Left forelimb (tissue), 1 donor: ENCODE measurements around the gene RGS19.

Experiments
- DNase-seq: peaks from one replicate; pipeline ENCODE4 v3.0.0-alpha.2; 2018; ENCODE audit warnings: low spot score

The RGS19 gene

DNA sequence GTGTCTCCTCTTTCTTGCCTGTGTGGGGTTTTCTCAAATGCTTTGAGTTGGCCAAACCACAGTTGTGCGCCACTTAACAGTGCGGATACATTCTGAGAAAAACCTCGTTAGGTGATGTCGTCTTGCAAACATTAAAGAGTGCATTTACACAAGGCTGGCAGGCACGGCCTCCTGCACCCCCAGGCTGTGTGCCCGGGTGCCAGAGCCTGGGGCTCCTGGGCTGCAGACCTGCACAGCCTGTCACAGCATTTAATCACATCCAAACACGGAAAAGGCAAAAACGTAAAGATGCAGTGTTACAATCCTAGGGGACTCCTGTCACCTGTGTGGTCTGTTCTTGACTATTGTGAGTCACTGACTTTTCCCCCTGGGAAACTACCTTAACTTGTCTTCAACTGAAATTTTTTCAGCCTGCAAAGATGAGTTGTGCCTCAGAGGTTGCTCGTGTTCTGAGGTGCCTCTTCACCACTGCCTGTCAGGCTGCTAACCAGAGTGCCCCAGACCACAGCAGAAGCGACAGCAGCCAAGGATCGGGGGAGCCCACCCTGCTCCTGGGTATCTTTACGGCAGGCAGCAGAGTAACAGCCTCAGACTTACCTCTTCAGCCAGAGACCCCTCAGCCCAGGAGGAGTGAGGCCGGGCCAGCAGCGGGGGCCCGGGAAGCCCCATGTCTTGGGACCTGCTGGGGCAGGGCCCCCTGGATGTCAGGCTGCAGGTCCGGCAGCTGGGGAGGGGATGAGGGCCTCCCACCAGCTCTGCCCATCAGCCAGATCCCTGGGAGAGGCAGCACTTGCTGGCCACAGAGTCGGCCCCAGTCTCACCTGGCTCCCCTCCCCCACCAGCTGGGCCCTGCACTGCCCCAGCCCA, 44.0 kb downstream of the RGS19 start:
- DNase-seq: no peak

DNA sequence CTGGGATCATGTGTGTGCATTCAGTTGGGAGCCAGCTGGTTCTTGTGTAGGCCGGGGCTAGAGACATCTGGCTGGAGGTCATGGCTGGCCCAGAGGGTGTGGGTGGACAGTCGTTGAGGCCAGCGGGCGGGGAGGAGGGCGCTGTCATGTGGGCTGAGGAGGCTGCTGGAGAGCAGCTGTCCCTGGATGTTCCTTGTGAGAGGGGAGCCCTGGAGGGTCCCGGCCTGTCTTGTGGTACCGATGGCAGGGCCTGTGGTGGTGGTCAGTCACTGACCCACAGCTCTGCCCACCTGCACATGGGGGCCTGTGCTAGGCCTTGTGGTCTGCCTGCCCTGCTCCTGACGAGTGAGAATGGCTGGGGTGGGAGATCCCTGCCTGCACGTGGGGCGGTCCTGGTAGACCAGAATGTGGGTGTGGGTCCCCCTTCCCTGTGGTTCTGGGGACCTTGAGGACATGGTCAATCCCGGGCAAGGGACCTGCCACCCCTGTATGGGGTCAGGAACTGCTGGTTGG, 45.3 kb downstream of the RGS19 start:
- no peak for DNase-seq

DNA sequence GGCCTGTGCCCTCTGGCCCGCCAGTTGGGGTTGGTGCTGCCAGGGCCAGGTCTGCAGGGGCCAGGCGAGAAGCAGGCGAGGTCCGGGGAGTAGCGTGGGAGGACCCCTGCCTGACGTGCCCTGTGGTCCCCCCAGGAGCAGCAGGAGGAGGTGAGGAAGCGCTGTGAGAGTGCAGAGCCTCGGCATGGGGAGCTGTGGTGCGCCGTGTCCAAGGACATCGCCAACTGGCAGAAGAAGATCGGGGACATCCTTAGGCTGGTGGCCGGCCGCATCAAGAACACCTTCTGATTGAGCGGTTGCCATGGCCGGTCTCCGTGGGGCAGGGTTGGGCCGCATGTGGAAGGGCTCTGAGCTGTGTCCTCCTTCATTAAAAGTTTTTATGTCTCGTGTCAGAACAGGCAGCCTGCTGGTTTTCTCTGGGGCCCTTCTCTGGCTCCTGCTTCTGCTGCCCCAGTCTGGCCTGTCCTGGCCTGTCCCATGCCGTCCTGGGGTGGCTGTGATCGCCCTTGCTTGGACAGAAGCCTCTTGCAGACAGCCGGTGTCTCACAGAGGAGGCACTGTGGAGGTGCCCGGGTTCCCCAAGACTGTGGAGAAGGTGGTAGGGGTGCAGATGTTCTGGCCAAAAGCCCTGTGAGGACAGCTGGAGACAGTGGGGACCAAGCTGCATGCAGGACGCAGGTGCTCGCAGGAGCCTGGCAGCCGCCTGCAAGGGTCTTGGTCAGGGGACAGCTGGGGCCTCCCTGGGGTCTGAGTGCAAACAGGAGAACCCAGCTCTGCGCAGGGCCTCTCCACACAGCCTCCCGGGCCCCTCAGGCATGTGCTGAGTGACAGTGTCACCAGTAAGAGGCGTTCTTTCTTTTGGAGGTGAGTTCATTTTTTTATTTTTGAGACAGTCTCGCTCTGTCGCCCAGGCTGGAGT, 46.4 kb downstream of the RGS19 start:
- DNase-seq: no peak

DNA sequence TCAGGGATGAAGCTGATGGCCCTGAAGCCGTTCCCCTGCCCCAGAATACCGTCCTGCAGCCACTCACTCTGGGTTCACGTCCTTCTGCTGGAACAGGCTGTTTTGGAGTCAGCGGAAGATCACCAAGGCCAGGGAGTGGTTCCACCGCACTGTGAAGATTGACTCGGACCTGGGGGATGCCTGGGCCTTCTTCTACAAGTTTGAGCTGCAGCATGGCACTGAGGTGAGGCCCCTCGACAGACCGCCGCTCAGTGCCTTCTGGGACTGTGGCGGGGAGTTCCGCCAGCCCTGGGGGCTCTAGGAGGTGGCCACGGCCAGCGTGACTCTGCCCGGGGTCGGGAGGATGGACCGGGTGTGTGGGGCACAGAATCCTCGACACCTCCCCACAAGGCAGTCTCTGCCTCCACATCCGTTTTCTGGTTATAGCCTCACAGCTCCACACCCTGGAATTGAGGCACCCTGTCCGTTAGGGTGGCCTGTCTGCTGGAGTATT, 47.5 kb downstream of the RGS19 start:
- DNase-seq: no peak

DNA sequence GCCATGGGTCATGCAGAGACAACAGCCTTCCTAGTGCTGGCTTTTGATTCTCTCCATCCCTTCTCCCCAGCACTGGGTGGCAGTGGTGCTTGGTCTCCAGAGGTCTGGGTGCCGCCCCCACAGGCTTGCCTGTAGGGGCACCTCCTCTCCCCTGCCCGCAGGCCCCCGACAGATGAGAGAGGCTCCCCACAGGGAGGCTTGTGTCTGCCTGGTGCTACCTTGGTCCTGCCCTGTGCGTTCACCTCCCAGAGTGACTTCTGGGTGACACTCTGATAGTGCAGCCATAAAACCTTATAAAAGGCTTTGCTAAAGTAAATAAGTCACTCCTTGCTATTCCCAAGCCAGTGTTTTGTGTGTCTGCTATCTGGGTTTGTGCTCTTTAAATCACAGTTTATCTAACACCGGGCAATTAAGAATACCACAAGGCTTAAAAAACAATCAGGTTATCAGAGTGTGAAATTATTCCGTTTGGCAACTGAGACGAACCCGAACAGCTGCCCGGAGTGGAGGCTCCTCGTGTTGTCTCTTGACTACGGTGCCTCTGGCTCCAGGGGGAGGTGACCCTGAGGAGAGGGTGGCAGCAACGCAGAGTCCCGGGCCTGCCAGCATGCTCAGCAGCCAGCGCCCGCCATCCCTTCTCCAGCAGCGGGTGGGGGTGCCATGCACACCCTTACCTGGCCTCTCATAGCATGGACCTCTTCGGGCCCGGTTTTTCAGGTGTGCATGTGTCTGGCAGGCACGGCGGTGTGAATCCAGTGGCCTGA, 48.8 kb downstream of the RGS19 start:
- no peak for DNase-seq

DNA sequence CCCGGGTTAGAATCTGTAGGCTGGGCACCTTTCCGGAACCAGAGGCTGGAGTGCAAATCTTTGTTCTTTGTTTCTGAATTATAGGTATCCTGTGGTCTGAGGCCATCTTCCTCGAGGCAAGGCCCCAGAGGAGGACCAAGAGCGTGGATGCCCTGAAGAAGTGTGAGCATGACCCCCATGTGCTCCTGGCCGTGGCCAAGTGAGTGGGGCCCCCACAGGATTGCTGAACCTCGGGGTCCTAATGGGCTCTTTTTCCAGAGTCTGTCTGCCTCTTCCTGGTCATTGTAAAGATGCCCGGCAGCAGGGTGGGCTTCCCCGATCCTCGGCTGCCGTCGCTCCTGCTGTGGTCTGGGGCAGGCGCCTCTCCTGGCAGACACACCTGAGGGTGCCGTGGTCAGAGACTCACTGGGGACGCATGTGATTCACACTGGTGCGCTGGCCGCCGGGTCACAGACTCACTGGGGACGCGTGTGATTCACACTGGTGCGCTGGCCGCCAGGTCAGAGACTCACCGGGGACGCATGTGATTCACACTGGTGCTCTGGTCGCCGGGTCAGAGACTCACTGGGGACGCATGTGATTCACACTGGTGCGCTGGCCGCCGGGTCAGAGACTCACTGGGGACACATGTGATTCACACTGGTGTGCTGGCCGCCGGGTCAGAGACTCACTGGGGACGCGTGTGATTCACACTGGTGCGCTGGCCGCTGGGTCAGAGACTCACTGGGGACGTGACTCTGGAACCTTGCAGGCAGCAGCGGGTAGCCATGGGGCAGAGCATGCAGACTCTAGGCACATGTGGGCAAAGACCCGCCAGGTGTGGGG, 49.8 kb downstream of the RGS19 start:
- DNase-seq: no peak

DNA sequence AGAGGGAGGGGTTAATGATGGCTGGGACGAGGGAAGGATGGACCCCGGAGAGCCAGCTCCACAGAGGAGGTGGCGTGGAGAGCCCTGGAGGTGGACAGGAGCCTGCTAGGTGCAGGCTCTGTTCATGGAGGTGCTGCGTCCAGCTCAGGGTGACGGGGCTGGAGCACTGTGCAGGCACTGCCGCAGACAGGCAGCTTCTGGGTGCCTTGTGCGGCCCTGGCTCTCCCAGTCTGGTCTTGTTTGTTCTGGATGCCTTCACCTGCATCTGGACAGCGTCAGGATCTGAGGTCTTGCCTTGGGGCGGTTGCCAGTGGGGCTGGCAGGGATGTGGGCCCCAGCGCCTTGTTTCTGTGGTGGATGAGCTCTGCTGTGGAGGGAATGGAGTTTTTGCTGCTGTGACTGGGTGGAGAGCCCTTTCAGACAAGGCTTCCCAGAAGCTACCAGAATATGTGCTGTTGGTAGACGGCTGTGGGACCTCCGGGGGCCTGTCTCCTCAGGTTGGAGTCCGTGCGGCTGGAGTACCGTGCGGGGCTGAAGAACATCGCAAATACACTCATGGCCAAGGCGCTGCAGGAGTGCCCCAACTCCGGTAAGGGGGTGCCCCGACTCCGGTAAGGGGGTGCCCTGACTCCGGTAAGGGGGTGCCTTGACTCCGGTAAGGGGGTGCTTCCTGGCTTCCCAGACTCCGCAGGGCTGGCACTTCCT, 51.2 kb downstream of the RGS19 start:
- DNase-seq: no peak

DNA sequence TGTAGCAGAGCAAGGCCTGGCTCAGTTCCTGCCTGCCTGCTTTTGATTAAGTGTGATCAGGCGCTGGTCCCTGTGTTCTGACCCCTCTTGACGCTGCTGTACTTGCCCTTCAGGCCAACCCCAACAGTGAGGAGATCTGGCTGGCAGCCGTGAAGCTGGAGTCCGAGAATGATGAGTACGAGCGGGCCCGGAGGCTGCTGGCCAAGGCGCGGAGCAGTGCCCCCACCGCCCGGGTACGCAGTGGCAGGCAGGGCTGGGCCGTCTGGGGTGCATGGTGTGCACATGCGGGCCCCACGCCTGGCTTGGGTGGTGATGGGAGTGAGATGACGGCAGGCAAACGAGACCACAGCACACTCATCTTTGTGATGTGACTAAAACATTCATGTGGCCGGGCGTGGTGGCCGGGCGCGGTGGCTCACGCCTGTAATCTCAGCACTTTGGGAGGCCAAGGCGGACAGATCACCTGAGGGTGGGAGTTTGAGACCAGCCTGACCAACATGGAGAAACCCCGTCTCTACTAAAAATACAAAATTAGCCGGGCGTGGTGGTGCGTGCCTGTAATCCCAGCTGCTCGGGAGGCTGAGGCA, 53.4 kb downstream of the RGS19 start:
- no peak for DNase-seq

DNA sequence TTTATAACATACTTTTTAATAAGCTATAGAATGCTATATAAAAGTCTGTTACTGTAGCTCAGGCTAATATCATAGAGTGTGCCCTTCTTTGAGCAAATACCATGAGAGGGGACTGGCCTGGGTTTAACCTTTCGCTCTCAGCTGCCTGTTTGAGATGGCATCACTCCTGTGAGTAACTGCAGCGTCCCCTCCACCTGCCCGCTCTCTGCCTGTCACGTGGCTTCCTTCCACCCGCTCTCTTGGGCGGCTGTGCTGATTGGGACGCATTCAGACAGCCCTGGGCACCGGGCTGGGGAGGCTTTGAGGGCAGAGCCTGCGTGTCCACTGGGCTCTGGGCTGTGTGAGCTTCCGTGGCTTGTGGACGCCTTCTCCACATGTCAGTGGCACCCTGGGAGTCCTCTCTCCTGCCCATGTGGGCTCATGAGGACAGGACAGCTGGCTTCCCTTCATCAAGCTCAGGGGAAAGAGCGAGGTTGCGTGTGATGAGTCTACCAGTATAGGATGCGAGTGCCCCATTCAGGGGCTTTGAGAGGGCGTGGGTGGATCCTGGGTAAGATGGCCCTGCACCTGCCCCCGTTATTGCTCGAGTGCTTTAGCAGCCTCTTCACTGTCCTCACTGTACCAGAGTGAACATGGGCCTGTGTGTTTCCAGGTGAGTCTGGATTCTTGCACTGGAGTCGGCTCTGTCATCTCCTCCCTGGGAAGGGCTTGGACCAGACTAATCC, 54.1 kb downstream of the RGS19 start:
- DNase-seq: no peak

DNA sequence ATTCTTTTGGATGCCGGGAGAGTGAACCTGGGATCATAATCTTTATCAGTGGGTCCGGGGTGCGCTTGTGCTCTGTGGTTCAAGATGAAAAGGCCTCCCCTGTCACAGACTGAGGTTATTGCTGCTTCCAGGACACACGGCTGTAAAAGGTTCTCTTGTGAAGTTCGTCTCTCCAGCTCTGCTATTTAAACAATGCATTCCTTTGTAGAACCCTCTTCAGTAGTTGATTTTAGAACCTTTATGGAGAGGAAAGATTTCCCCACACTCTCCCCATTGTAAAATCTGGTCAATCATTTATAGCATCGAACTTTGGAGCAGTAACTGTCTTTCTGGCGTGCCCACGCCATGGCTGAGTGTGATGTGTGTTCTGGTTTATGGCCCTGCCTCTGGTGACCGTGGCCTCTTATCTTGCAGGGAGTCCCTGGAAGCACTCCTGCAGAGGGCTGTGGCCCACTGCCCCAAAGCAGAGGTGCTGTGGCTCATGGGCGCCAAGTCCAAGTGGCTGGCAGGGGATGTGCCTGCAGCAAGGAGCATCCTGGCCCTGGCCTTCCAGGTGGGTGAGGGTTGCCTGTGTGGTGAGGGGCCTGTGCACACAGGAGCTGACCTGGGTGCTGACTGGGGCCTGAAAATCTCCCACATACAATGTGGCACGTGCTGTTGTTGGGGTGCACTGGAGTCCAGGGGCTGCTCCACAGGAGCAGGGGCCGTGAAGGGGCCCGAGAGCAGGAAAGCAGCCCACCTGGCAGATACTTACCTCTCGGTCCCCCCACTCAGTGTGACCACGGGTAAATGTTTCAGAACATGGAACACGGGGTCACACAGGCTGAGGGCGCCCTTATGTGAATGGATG, 55.0 kb downstream of the RGS19 start:
- DNase-seq: no peak

DNA sequence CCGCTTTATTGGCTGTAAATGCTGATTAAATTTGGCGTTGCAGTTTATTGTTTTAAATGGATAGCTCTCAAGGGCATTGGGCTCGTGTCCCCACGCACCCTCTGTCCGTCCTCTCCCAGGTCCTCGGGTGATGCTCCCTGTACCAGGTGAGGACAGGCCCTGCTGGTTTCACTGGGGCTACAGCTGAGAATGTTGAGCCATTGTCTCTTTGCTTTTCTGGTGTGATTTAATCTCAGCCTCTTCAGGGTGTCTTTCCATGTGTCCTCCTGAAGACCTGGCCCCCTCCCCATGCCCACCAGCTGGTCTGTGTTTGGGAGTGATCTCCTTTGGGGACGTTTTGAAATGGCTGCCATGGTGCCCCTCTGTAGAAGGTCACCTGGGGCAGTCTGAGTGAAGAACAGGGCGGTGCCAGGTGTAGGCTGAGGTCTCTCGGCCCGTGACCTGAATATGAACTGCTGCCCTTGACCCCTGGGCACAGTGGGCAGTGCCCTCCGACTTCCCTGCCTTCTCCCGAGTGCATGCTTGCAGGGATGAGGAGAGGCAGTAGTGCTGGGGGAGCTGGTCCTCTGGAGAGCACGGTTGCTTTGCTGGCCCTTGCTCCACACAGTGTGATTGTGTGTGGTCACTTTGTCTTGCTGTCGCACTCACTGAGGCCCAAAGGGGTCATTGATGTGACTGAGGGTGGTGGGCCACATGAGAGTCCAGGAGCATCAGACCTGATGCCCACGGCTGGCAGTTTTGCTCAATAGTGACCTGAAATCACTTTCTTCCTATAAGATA, 55.8 kb downstream of the RGS19 start:
- no peak for DNase-seq
